ENCODE measurements around the gene PRRX2.

Gene PRRX2

GRCh38 chr9:129701054-129701453, 35.6 kb downstream of the PRRX2 start:
- TF ChIP-seq, protein P1, sequence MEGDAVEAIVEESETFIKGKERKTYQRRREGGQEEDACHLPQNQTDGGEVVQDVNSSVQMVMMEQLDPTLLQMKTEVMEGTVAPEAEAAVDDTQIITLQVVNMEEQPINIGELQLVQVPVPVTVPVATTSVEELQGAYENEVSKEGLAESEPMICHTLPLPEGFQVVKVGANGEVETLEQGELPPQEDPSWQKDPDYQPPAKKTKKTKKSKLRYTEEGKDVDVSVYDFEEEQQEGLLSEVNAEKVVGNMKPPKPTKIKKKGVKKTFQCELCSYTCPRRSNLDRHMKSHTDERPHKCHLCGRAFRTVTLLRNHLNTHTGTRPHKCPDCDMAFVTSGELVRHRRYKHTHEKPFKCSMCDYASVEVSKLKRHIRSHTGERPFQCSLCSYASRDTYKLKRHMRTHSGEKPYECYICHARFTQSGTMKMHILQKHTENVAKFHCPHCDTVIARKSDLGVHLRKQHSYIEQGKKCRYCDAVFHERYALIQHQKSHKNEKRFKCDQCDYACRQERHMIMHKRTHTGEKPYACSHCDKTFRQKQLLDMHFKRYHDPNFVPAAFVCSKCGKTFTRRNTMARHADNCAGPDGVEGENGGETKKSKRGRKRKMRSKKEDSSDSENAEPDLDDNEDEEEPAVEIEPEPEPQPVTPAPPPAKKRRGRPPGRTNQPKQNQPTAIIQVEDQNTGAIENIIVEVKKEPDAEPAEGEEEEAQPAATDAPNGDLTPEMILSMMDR (IDR thresholded peaks at IDR 0.05), result no peak
- H3K27ac ChIP-seq, result no peak overlapping the region

DNA sequence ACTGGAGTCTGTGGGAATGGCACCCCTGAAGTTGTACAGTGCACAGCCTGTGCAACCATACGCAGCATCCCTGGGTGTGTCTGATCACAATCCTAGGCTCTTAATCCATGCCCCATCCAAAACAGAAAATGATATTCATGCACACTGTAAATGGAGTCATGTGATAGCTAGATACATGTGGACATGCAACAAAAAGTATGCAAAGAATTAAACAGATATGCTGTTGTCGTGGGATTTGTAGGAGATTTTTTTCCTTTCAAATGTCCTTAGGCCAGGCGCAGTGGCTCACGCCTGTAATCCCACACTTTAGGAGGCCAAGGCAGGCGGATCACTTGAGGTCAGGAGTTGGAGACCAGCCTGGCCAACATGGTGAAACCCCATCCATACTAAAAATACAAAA, 36.1 kb downstream of the PRRX2 start:
- H3K27ac ChIP-seq, result no peak overlapping the region
- no peak for TF ChIP-seq ZFX (IDR thresholded peaks at IDR 0.05; ENCODE audit: borderline replicate concordance)
- TF ChIP-seq, protein P1 (IDR thresholded peaks at IDR 0.05), result no peak

DNA sequence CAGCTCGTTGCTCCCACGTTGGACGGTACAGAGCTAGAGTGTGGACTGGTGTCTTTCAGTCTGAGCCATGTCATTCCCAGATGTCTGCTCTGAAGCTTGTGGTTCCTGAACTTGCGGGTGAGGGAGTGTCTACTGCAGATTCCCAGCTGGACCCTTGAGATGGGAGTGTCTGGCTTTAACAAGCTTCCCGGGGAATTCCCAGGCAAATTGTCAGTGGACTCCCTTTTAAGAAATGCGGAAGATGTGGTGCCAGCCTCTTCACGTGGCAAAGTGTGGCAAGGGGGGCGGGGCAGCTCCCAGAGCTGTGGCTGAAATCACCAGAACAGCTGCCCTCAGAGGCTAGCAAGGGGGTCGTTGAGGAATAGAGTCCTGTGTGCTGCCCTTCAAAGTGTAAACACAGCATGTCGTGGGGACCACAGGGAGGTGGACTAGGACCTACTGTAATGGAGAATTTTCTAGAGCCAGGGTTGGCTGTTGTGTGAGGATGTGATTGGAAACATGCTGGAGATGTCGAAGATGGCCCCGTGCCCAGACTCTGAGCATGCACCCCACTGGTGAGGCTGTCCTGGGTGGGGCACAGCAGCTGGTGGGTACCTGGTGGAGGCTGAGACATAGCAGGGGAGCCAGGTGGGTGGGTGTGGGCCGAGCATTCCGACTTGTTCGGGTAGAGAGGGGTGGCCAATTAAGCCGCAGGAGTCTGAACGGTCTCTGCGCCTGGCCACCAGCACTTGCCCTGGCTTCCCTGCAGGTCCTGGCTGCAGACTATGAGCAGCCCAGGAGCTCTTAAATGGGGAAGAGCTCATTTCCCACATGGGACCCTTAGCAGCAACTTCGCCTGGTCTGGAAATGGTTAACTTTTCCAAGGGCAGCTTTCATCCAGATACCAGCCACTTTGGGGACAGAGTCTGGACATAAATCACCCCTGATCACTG, 37.4 kb downstream of the PRRX2 start:
- TF ChIP-seq ZFX (IDR thresholded peaks at IDR 0.05; ENCODE audit: borderline replicate concordance), result no peak
- TF ChIP-seq, protein P1 (IDR thresholded peaks at IDR 0.05), result no peak
- H3K27ac ChIP-seq, result no peak overlapping the region

GRCh38 chr9:129703667-129704355, 38.4 kb downstream of the PRRX2 start:
- TF ChIP-seq, protein P1 (IDR thresholded peaks at IDR 0.05), result no peak
- no peak for TF ChIP-seq ZFX (IDR thresholded peaks at IDR 0.05; ENCODE audit: borderline replicate concordance)
- no peak overlapping the region for H3K27ac ChIP-seq

GRCh38 chr9:129704807-129705206, 39.4 kb downstream of the PRRX2 start:
- TF ChIP-seq, protein P1 (IDR thresholded peaks at IDR 0.05), result no peak
- TF ChIP-seq ZFX (IDR thresholded peaks at IDR 0.05; ENCODE audit: borderline replicate concordance), result no peak
- no peak overlapping the region for H3K27ac ChIP-seq

GRCh38 chr9:129708793-129709192, 43.3 kb downstream of the PRRX2 start:
- TF ChIP-seq ZFX (IDR thresholded peaks at IDR 0.05; ENCODE audit: borderline replicate concordance), result no peak
- TF ChIP-seq, protein P1 (IDR thresholded peaks at IDR 0.05), result no peak
- H3K27ac ChIP-seq, result no peak overlapping the region
